Chondrocyte (in vitro differentiated cells): Measurements from ENCODE around the gene LZTFL1. TPM values are rescaled to one million over a fixed set of nuclear protein-coding genes. Genes with fewer than 3 reads are reported as not detected.

ENCODE experiments used
- DNase-seq: peaks from one replicate; pipeline ENCODE4 v3.0.0; 2021; ENCODE audit warnings: mixed read lengths, low spot score
- H3K27ac Mint-ChIP-seq: one replicate; pipeline ENCODE4 v1.8.0; 2021; ENCODE audit warnings: mild to moderate bottlenecking, moderate library complexity, mixed read lengths; ENCODE audit not compliant: unreplicated experiment
- H3K27me3 Mint-ChIP-seq: 2 replicates; pipeline ENCODE4 v1.8.0; 2021; ENCODE audit warnings: low read depth, mixed read lengths
- H3K36me3 Mint-ChIP-seq: 2 replicates; pipeline ENCODE4 v1.8.0; 2021; ENCODE audit warnings: low read depth, mixed read lengths
- H3K4me1 Mint-ChIP-seq: 2 replicates; pipeline ENCODE4 v1.8.0; 2021; ENCODE audit warnings: low read depth, mild to moderate bottlenecking, mixed read lengths
- H3K4me3 Mint-ChIP-seq: one replicate; pipeline ENCODE4 v1.8.0; 2021; ENCODE audit warnings: mild to moderate bottlenecking, moderate library complexity, mixed read lengths; ENCODE audit not compliant: unreplicated experiment
- H3K9me3 Mint-ChIP-seq: 2 replicates; pipeline ENCODE4 v1.8.0; 2021; ENCODE audit warnings: low read depth, mixed read lengths
- total RNA-seq: library from RNA; stranded (reverse); gene quantifications from 3 replicates; pipeline ENCODE4 v1.2.1, GENCODE V29; 2021
- TF ChIP-seq, protein P1 (sequence below): fragments of 200-600 bp; sonication (generic); IDR thresholded peaks from 2 replicates; pipeline ENCODE4 v1.5.0; 2021; ENCODE audit warnings: antibody characterized with exemption, mild to moderate bottlenecking, moderate library complexity

Gene LZTFL1
- total RNA-seq, 1 donor from 2014 or later = 18.1 TPM

DNA sequence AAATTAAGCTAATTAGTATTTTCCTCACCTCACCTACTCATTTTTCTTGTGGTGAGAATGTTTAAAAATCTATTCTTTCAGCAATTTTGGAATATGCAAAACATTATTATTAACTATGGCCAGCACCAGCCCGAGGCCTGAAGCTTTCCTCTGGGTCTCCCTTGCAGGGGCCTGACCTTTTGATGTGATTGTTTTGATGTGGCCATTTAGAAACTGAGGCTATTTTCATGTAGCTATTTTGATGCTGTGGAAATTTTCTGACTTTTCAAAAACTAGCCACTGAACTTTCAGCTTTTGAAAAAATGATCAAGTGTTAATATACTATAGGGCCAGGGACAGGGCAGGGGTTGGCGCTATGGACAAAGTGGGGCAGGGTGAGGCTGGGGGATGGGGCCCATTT, 36.2 kb upstream of the LZTFL1 start:
- TF ChIP-seq, protein P1, sequence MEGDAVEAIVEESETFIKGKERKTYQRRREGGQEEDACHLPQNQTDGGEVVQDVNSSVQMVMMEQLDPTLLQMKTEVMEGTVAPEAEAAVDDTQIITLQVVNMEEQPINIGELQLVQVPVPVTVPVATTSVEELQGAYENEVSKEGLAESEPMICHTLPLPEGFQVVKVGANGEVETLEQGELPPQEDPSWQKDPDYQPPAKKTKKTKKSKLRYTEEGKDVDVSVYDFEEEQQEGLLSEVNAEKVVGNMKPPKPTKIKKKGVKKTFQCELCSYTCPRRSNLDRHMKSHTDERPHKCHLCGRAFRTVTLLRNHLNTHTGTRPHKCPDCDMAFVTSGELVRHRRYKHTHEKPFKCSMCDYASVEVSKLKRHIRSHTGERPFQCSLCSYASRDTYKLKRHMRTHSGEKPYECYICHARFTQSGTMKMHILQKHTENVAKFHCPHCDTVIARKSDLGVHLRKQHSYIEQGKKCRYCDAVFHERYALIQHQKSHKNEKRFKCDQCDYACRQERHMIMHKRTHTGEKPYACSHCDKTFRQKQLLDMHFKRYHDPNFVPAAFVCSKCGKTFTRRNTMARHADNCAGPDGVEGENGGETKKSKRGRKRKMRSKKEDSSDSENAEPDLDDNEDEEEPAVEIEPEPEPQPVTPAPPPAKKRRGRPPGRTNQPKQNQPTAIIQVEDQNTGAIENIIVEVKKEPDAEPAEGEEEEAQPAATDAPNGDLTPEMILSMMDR = no peak
- Mint-ChIP-seq H3K27me3 (peaks cover 31% of the 10 kb centered on the region), H3K36me3 (no peaks in the 10 kb centered on the region), H3K4me1 (no peaks in the 10 kb centered on the region), H3K9me3 (peaks cover 6% of the 10 kb centered on the region), H3K4me3 (no peak overlapping the region), H3K27ac (no peak overlapping the region)
- no peak for DNase-seq

DNA sequence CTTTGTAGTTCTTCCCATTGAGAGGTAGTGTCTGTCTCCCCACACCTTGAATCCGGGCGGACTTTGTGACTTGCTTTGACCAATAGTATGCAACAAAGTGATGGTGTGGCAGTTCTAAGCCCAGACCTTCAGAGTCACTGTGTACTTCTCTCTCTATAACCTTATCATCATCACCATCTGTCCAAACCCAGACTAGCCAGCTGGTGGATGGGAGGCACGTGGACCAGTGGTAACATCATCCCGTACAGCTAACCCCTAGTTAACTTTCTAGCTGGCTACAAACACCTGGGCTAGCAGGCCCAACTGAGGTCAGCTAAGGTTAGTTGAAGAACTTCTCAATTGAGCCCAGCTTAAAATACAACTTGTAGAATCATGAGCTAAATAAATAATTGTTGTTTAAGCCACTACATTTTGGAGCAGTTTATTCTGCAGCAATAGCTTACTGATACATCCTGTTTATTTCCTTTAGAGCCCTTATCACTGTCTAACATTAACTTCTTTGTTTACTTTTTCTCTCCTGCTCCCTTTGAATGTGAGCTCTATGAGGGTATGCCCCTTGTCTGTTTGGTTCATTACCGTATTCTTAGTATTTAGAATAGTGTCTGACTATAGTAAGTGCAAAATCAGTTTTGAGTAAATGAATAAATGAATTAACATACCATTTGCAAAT, 32.9 kb upstream of the LZTFL1 start:
- no peak for DNase-seq
- no peaks in the 10 kb centered on the region for H3K4me1 Mint-ChIP-seq
- no peak overlapping the region for H3K4me3 Mint-ChIP-seq
- H3K27ac Mint-ChIP-seq = no peak overlapping the region
- H3K36me3 Mint-ChIP-seq = no peaks in the 10 kb centered on the region
- TF ChIP-seq, protein P1 = no peak
- peaks cover 37% of the 10 kb centered on the region for H3K27me3 Mint-ChIP-seq
- H3K9me3 Mint-ChIP-seq = peaks cover 6% of the 10 kb centered on the region

DNA sequence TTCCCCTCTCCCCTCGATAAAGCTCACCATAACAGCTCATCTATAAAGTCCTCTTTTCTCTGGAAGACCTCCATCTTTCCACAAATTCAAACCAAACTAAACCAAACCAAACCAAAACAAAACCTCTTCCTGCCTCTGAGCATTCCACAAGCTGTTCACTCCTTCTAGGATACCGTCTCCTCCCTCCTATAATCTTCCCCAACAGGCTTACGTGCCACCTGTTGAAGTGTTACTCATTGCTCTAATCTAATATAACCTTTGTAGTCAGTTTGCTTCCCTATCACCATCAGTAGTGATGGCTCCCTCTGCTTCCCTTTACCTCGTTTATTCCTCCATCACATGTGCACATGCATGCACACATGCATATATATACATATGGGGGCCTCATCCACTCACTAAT, 31.7 kb upstream of the LZTFL1 start:
- H3K4me3 Mint-ChIP-seq = no peak overlapping the region
- no peak for DNase-seq
- TF ChIP-seq, protein P1 = no peak
- no peaks in the 10 kb centered on the region for H3K4me1 Mint-ChIP-seq
- peaks cover 42% of the 10 kb centered on the region for H3K27me3 Mint-ChIP-seq
- peaks cover 6% of the 10 kb centered on the region for H3K9me3 Mint-ChIP-seq
- H3K36me3 Mint-ChIP-seq = no peaks in the 10 kb centered on the region
- H3K27ac Mint-ChIP-seq = no peak overlapping the region

DNA sequence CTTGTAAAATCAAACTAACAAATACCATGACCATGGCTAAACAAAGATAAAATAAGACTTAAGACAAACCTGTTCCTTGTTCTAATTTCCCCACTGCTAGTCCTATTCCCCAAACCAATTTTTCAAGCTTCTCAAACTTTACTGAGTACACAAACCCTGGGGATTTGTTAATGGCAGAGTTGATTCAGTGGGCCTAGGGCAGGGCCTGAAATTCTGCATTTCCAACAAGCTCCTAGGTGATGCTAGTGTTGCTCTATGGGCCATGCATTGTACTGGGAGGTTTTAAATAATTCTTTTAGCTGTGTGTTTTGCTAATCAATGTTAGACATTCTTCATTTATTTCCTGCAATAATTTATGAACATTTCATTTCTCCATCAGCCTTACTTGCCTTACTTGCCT, 31.1 kb upstream of the LZTFL1 start:
- H3K9me3 Mint-ChIP-seq = peaks cover 6% of the 10 kb centered on the region
- H3K4me1 Mint-ChIP-seq = no peaks in the 10 kb centered on the region

DNA sequence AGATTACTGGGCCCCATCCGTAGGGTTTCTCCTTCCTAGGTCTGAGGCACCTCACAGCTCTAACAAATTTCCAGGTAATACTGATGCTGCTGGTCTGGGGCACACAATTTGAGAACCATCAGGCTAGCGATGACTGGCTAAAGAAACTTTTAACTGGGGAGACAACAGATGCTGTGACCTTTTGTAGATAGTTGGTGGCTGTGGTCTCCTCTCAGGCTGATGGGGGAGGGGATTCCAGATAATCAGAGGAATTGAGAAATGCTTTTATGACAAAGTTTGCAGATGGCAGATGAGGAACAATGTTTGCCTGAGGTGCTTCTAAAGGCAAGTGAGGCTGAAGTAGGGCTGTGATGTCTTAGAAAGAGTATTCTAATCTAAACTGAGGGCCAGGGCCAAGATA, 30.6 kb upstream of the LZTFL1 start:
- Mint-ChIP-seq H3K9me3 (peaks cover 6% of the 10 kb centered on the region), H3K4me1 (no peaks in the 10 kb centered on the region)

More for the DNA sequence above, 31.1 kb upstream of the LZTFL1 start:
- no peak for DNase-seq
- Mint-ChIP-seq H3K4me3 (no peak overlapping the region), H3K27me3 (peaks cover 42% of the 10 kb centered on the region), H3K36me3 (no peaks in the 10 kb centered on the region), H3K27ac (no peak overlapping the region)
- TF ChIP-seq, protein P1 = no peak

More for the DNA sequence above, 30.6 kb upstream of the LZTFL1 start:
- H3K27ac Mint-ChIP-seq = no peak overlapping the region
- H3K27me3 Mint-ChIP-seq = peaks cover 43% of the 10 kb centered on the region
- no peak overlapping the region for H3K4me3 Mint-ChIP-seq
- no peak for DNase-seq
- H3K36me3 Mint-ChIP-seq = no peaks in the 10 kb centered on the region
- TF ChIP-seq, protein P1 = no peak
